Choroid plexus epithelial cell (primary cell): ENCODE results near the gene MYH13.

Experiments
- DNase-seq: peaks from one replicate; pipeline ENCODE4 v3.0.0-alpha.2; 2010; ENCODE audit warnings: low read depth
- H3K4me3 ChIP-seq: 2 replicates; pipeline ENCODE4 v1.5.1; 2011; ENCODE audit warnings: low read depth, mild to moderate bottlenecking, control low read depth, low read length, moderate library complexity
- CTCF ChIP-seq: conservative IDR thresholded peaks from 2 replicates; pipeline ENCODE4 v1.5.1; 2011; ENCODE audit warnings: low read depth, mild to moderate bottlenecking, control low read depth, inconsistent platforms, low read length, moderate library complexity

The MYH13 gene

GRCh38 chr17:10332515-10332914 is 40.3 kb downstream of the MYH13 start:
- no peak for TF ChIP-seq CTCF
- no peak overlapping the region for H3K4me3 ChIP-seq
- DNase-seq, result no peak

GRCh38 chr17:10328971-10329923 is 43.6 kb downstream of the MYH13 start:
- no peak for DNase-seq
- no peak for TF ChIP-seq CTCF
- no peak overlapping the region for H3K4me3 ChIP-seq

GRCh38 chr17:10328206-10328605 is 44.6 kb downstream of the MYH13 start:
- no peak for DNase-seq
- H3K4me3 ChIP-seq, result no peak overlapping the region
- no peak for TF ChIP-seq CTCF

GRCh38 chr17:10327640-10328039 is 45.2 kb downstream of the MYH13 start:
- peak; percentile 76 for DNase-seq
- peak; percentile 82 for TF ChIP-seq CTCF
- no peak overlapping the region for H3K4me3 ChIP-seq

- no peak for DNase-seq
- no peak for TF ChIP-seq CTCF
- no peak overlapping the region for H3K4me3 ChIP-seq
Measured at GRCh38 chr17:10325031-10325695, 47.6 kb downstream of the MYH13 start.

- no peak overlapping the region for H3K4me3 ChIP-seq
- TF ChIP-seq CTCF, result no peak
- no peak for DNase-seq
Measured at GRCh38 chr17:10323812-10324610, 48.8 kb downstream of the MYH13 start.
